ENCODE measurements around the gene C5.

The C5 gene

DNA sequence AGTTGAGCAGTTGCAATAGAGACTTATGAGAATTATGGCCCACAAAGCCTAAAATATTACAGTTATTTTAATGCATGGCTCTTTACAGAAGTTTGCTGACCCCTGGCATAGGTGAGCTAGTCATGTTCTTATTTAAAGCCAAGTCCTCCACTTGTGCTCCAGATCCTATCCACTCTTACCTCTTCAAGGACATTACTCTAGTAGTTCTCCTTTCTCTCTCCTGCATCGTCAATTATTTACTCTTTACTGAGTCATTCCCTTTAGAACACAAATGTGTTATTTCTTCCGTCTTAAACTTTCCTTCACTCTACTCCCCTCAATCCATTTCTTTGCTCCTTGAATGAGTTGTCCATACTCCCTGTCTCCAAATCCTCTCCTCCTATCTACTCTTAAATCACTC, 102.9 kb downstream of the C5 start:
- no peak overlapping the region for H3K4me2 ChIP-seq (ENCODE audit: low read length)
- no peaks in the 10 kb centered on the region for H3K79me2 ChIP-seq (ENCODE audit: control insufficient read depth, insufficient read depth, low read length, poor library complexity)
- no peak overlapping the region for H3K27ac ChIP-seq (ENCODE audit: low read depth, low read length)
- H3K4me1 ChIP-seq (ENCODE audit: control insufficient read depth in 1 of 2, insufficient read depth in 2 of 2, low read length in 2 of 2): no peaks in the 10 kb centered on the region
- H2AK5ac ChIP-seq (ENCODE audit: low read length): no peak overlapping the region
- H3K4me3 ChIP-seq (ENCODE audit: low read depth, low read length): no peak overlapping the region
- H3K27me3 ChIP-seq (ENCODE audit: insufficient read depth, low read length): no peaks in the 10 kb centered on the region
- H3K14ac ChIP-seq (ENCODE audit: low read length): no peak overlapping the region
- no peaks in the 10 kb centered on the region for H3K36me3 ChIP-seq (ENCODE audit: control insufficient read depth in 1 of 2, insufficient read depth in 2 of 2, low read length in 2 of 2)
- H2BK12ac ChIP-seq (ENCODE audit: low read length): no peak overlapping the region
- H3K79me1 ChIP-seq (ENCODE audit: low read length): no peaks in the 10 kb centered on the region
- no peak overlapping the region for H4K91ac ChIP-seq (ENCODE audit: low read depth, low read length)
- no peak overlapping the region for H4K8ac ChIP-seq (ENCODE audit: low read depth, low read length)
- WGBS (ENCODE audit: extremely low coverage, insufficient coverage, insufficient read length): 100% methylated on average over 1 of the region's 2 CpGs
- no peak overlapping the region for H3K23ac ChIP-seq (ENCODE audit: low read length)
- no peak overlapping the region for H3K4ac ChIP-seq (ENCODE audit: low read depth, low read length)
- no peaks in the 10 kb centered on the region for H3K9me3 ChIP-seq (ENCODE audit: insufficient read depth, low read depth, low read length)
- no peak overlapping the region for H2AFZ ChIP-seq (ENCODE audit: insufficient read depth, low read length, poor library complexity)
- no peak overlapping the region for H2BK120ac ChIP-seq (ENCODE audit: insufficient read depth, low read length, poor library complexity)
- no peak overlapping the region for H4K12ac ChIP-seq (ENCODE audit: low read depth, low read length)
- no peak overlapping the region for H3K9ac ChIP-seq (ENCODE audit: low read length)
- H2BK5ac ChIP-seq (ENCODE audit: low read depth, low read length, poor library complexity): no peak overlapping the region
- H3K18ac ChIP-seq (ENCODE audit: low read length): no peak overlapping the region
- DNase-seq: no peak

DNA sequence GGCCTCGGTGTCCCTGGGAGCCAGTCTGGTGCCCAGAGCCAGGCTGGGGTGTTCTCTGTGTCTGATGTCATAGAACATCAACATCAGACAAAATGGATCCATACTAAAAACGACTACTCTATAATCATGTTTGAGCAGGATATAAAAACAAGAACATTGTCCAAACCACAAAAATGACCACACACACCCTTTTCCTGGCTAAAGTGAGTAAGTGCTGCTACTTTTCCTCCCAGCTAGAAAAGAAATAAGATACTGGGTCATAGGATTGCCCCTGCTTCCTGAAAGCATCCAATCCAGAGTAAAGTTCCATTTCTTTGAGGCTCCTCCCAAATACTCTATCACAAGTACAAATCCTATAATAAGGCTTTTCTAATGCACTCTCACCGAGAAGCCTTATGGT, 103.8 kb downstream of the C5 start:
- Histone ChIP-seq H3K4ac (ENCODE audit: low read depth, low read length) (no peak overlapping the region), H2BK120ac (ENCODE audit: insufficient read depth, low read length, poor library complexity) (no peak overlapping the region), H2BK5ac (ENCODE audit: low read depth, low read length, poor library complexity) (no peak overlapping the region), H2BK12ac (ENCODE audit: low read length) (no peak overlapping the region), H3K9ac (ENCODE audit: low read length) (no peak overlapping the region), H3K14ac (ENCODE audit: low read length) (no peak overlapping the region), H2AK5ac (ENCODE audit: low read length) (no peak overlapping the region), H3K4me2 (ENCODE audit: low read length) (no peak overlapping the region), H3K36me3 (ENCODE audit: control insufficient read depth in 1 of 2, insufficient read depth in 2 of 2, low read length in 2 of 2) (no peaks in the 10 kb centered on the region), H3K27ac (ENCODE audit: low read depth, low read length) (no peak overlapping the region), H3K18ac (ENCODE audit: low read length) (no peak overlapping the region), H3K4me3 (ENCODE audit: low read depth, low read length) (no peak overlapping the region), H3K79me1 (ENCODE audit: low read length) (no peaks in the 10 kb centered on the region), H3K4me1 (ENCODE audit: control insufficient read depth in 1 of 2, insufficient read depth in 2 of 2, low read length in 2 of 2) (no peaks in the 10 kb centered on the region), H3K27me3 (ENCODE audit: insufficient read depth, low read length) (no peaks in the 10 kb centered on the region), H4K12ac (ENCODE audit: low read depth, low read length) (no peak overlapping the region), H4K91ac (ENCODE audit: low read depth, low read length) (no peak overlapping the region), H4K8ac (ENCODE audit: low read depth, low read length) (no peak overlapping the region), H3K23ac (ENCODE audit: low read length) (no peak overlapping the region), H2AFZ (ENCODE audit: insufficient read depth, low read length, poor library complexity) (no peak overlapping the region), H3K9me3 (ENCODE audit: insufficient read depth, low read depth, low read length) (no peaks in the 10 kb centered on the region), H3K79me2 (ENCODE audit: control insufficient read depth, insufficient read depth, low read length, poor library complexity) (no peaks in the 10 kb centered on the region)
- DNase-seq: no peak
- WGBS (ENCODE audit: extremely low coverage, insufficient coverage, insufficient read length): no CpG with 5 or more reads among the region's 3 CpGs

DNA sequence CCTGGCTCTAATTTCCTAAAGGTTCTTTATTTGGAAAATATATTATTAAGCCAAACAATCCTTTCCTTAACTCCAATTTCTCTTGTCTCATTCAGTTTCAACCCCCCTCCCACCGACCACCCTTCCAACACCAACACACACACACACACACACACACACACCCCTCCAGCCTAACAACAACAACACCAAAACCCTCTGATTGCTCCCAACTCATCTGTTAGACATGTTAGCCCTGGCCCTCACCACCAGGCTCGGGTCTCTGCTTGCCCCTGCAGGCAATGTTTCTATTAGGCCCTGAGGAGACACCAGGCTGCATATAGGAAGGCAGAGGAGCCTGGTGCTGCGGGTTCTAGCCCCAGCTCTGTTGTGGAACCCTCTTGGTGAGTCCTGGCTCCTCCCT, 105.1 kb downstream of the C5 start:
- no peak overlapping the region for H4K91ac ChIP-seq (ENCODE audit: low read depth, low read length)

DNA sequence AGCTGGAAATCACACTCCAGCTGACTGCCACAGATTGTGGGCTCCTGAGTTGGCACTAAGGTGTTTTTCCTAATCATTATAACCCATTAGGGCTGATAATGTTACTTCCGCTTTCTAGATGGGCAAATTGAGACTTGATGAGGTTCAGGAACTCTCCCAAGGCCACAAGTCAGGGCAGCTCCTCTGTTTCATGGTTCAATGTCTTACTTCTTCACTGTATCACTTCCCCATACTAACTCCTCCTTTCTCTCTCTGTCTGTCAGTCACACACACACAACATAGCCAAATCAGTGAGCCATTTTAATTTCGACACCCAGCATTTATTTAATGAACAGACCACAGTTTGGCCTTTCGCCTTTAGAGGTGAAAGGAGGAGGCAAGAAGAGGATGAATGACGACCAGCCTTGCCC, 105.6 kb downstream of the C5 start:
- H2BK12ac ChIP-seq (ENCODE audit: low read length): no peak overlapping the region
- H3K79me2 ChIP-seq (ENCODE audit: control insufficient read depth, insufficient read depth, low read length, poor library complexity): no peaks in the 10 kb centered on the region
- H3K14ac ChIP-seq (ENCODE audit: low read length): no peak overlapping the region
- no peaks in the 10 kb centered on the region for H3K36me3 ChIP-seq (ENCODE audit: control insufficient read depth in 1 of 2, insufficient read depth in 2 of 2, low read length in 2 of 2)
- H2AFZ ChIP-seq (ENCODE audit: insufficient read depth, low read length, poor library complexity): no peak overlapping the region
- H3K23ac ChIP-seq (ENCODE audit: low read length): no peak overlapping the region
- no peak overlapping the region for H3K4me3 ChIP-seq (ENCODE audit: low read depth, low read length)
- no peak overlapping the region for H2BK120ac ChIP-seq (ENCODE audit: insufficient read depth, low read length, poor library complexity)
- H3K9ac ChIP-seq (ENCODE audit: low read length): no peak overlapping the region
- no peak overlapping the region for H4K91ac ChIP-seq (ENCODE audit: low read depth, low read length)
- H3K79me1 ChIP-seq (ENCODE audit: low read length): no peaks in the 10 kb centered on the region
- H3K18ac ChIP-seq (ENCODE audit: low read length): no peak overlapping the region
- H3K4ac ChIP-seq (ENCODE audit: low read depth, low read length): no peak overlapping the region
- no peak overlapping the region for H3K4me2 ChIP-seq (ENCODE audit: low read length)
- no CpG with 5 or more reads among the region's 4 CpGs for WGBS (ENCODE audit: extremely low coverage, insufficient coverage, insufficient read length)
- no peak for DNase-seq
- H4K8ac ChIP-seq (ENCODE audit: low read depth, low read length): no peak overlapping the region
- no peaks in the 10 kb centered on the region for H3K4me1 ChIP-seq (ENCODE audit: control insufficient read depth in 1 of 2, insufficient read depth in 2 of 2, low read length in 2 of 2)
- H3K27me3 ChIP-seq (ENCODE audit: insufficient read depth, low read length): no peaks in the 10 kb centered on the region
- H2AK5ac ChIP-seq (ENCODE audit: low read length): no peak overlapping the region
- H4K12ac ChIP-seq (ENCODE audit: low read depth, low read length): no peak overlapping the region
- H3K27ac ChIP-seq (ENCODE audit: low read depth, low read length): no peak overlapping the region
- no peak overlapping the region for H2BK5ac ChIP-seq (ENCODE audit: low read depth, low read length, poor library complexity)
- H3K9me3 ChIP-seq (ENCODE audit: insufficient read depth, low read depth, low read length): no peaks in the 10 kb centered on the region

More for the DNA sequence above, 105.1 kb downstream of the C5 start:
- Histone ChIP-seq H3K23ac (ENCODE audit: low read length) (no peak overlapping the region), H3K27ac (ENCODE audit: low read depth, low read length) (no peak overlapping the region), H3K36me3 (ENCODE audit: control insufficient read depth in 1 of 2, insufficient read depth in 2 of 2, low read length in 2 of 2) (no peaks in the 10 kb centered on the region), H3K4me1 (ENCODE audit: control insufficient read depth in 1 of 2, insufficient read depth in 2 of 2, low read length in 2 of 2) (no peaks in the 10 kb centered on the region), H2BK12ac (ENCODE audit: low read length) (no peak overlapping the region), H2AFZ (ENCODE audit: insufficient read depth, low read length, poor library complexity) (no peak overlapping the region), H2AK5ac (ENCODE audit: low read length) (no peak overlapping the region), H4K8ac (ENCODE audit: low read depth, low read length) (no peak overlapping the region), H3K18ac (ENCODE audit: low read length) (no peak overlapping the region), H3K79me1 (ENCODE audit: low read length) (no peaks in the 10 kb centered on the region), H2BK5ac (ENCODE audit: low read depth, low read length, poor library complexity) (no peak overlapping the region), H3K4ac (ENCODE audit: low read depth, low read length) (no peak overlapping the region), H3K14ac (ENCODE audit: low read length) (no peak overlapping the region), H3K9ac (ENCODE audit: low read length) (no peak overlapping the region), H3K9me3 (ENCODE audit: insufficient read depth, low read depth, low read length) (no peaks in the 10 kb centered on the region), H3K4me2 (ENCODE audit: low read length) (no peak overlapping the region), H3K27me3 (ENCODE audit: insufficient read depth, low read length) (no peaks in the 10 kb centered on the region), H2BK120ac (ENCODE audit: insufficient read depth, low read length, poor library complexity) (no peak overlapping the region), H4K12ac (ENCODE audit: low read depth, low read length) (no peak overlapping the region), H3K79me2 (ENCODE audit: control insufficient read depth, insufficient read depth, low read length, poor library complexity) (no peaks in the 10 kb centered on the region), H3K4me3 (ENCODE audit: low read depth, low read length) (no peak overlapping the region)
- 100% methylated on average over 1 of the region's 3 CpGs for WGBS (ENCODE audit: extremely low coverage, insufficient coverage, insufficient read length)
- DNase-seq: no peak

Measured in trophoblast cell (in vitro differentiated cells and primary cell).